VCaP (cell line): ENCODE measurements around the gene LRRC1.

Source experiments
- H3K27ac ChIP-seq: fragments of 450-650 bp; 2 replicates; pipeline ENCODE4 v1.5.1; 2017
- CTCF ChIP-seq: fragments of 450-650 bp; conservative IDR thresholded peaks from 2 replicates; pipeline ENCODE4 v1.5.1; 2017; ENCODE audit warnings: mild to moderate bottlenecking, moderate library complexity

LRRC1 gene

GRCh38 chr6:53960311-53960710 is 165.5 kb downstream of the LRRC1 start:
- H3K27ac ChIP-seq = no peak overlapping the region
- no peak for TF ChIP-seq CTCF

GRCh38 chr6:53961679-53962370 is 167.0 kb downstream of the LRRC1 start:
- no peak overlapping the region for H3K27ac ChIP-seq
- TF ChIP-seq CTCF = no peak

GRCh38 chr6:53962646-53963045 is 167.8 kb downstream of the LRRC1 start:
- no peak for TF ChIP-seq CTCF

DNA sequence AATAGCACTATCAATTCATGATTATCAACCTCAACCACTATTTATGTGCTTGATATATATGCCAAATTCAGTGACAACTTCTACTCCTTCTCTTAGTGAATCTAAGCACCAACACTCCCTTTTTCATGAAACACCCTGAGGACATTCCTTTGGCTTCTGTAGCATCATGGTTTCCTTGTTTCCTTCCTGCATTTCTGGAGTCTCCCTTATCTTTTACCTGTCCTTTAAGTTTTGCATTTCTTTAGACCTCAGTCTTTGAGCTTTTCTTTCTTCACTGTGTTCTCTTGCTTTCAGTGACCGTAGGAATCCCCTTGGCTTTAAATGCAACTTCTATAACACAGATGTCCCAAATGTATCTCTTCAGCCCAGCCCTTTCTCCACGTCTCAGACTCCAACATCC is 172.6 kb downstream of the LRRC1 start:
- TF ChIP-seq CTCF = no peak
- H3K27ac ChIP-seq = no peak overlapping the region

More at GRCh38 chr6:53962646-53963045, 167.8 kb downstream of the LRRC1 start:
- no peak overlapping the region for H3K27ac ChIP-seq
